Vagina (tissue), 2 donors: Measurements from ENCODE around the gene CPA2.

Source experiments
- CTCF ChIP-seq, 3 experiments: fragments of 450-650 bp in 2 of 3; fragments of 200-600 bp in 1 of 3; sonication (generic) in 1 of 3; IDR thresholded peaks; one replicate each; pipeline ENCODE4 v1.5.1; 2017 to 2019; ENCODE audit warnings: antibody characterized with exemption in 3 of 3, mild to moderate bottlenecking in 2 of 3, moderate library complexity in 2 of 3
- POLR2A ChIP-seq, 2 donors: fragments of 450-650 bp; IDR thresholded peaks; one replicate each; pipeline ENCODE4 v1.6.1; 2017; ENCODE audit warnings: antibody characterized with exemption in 2 of 2, mild to moderate bottlenecking in 2 of 2, moderate library complexity in 2 of 2

GRCh38 chr7:130296221-130296951, 29.7 kb downstream of the CPA2 start:
- no peak for TF ChIP-seq POLR2A (IDR thresholded peaks at IDR 0.05)
- no peak for TF ChIP-seq CTCF (IDR thresholded peaks at IDR 0.05)
